HEK293 (cell line): ENCODE measurements around the gene NTN5.

ENCODE experiments used
- GLI4 ChIP-seq: fragments of 450-650 bp; formaldehyde crosslinking; IDR thresholded peaks from 2 replicates; pipeline ENCODE4 v1.5.1; 2016; ENCODE audit warnings: missing biosample characterization, missing genetic modification characterization
- GLIS1 ChIP-seq: fragments of 450-650 bp; formaldehyde crosslinking; IDR thresholded peaks from 2 replicates; pipeline ENCODE4 v1.5.1; 2016; ENCODE audit warnings: missing biosample characterization, missing genetic modification characterization
- HOXD13 ChIP-seq: sonication (generic); formaldehyde crosslinking; IDR thresholded peaks from 2 replicates; pipeline ENCODE4 v1.8.0; 2022; ENCODE audit warnings: missing genetic modification reagents, borderline replicate concordance
- KLF1 ChIP-seq: fragments of 450-650 bp; formaldehyde crosslinking; IDR thresholded peaks from 2 replicates; pipeline ENCODE4 v1.5.1; 2016; ENCODE audit warnings: missing biosample characterization, missing genetic modification characterization
- KLF10 ChIP-seq: fragments of 450-650 bp; IDR thresholded peaks from 2 replicates; pipeline ENCODE4 v1.5.1; 2018; ENCODE audit warnings: missing biosample characterization, mild to moderate bottlenecking, missing genetic modification characterization
- KLF8 ChIP-seq: fragments of 450-650 bp; formaldehyde crosslinking; IDR thresholded peaks from 2 replicates; pipeline ENCODE4 v1.5.1; 2016; ENCODE audit warnings: missing biosample characterization, missing genetic modification characterization
- KLF9 ChIP-seq: fragments of 450-650 bp; formaldehyde crosslinking; IDR thresholded peaks from 2 replicates; pipeline ENCODE4 v1.5.1; 2016; ENCODE audit warnings: missing biosample characterization, missing genetic modification characterization, low read depth
- OSR2 ChIP-seq: fragments of 450-650 bp; formaldehyde crosslinking; IDR thresholded peaks from 2 replicates; pipeline ENCODE4 v1.5.1; 2016; ENCODE audit warnings: missing biosample characterization, missing genetic modification characterization
- RBAK ChIP-seq: fragments of 450-650 bp; formaldehyde crosslinking; IDR thresholded peaks from 2 replicates; pipeline ENCODE4 v1.5.1; 2016; ENCODE audit warnings: missing biosample characterization, missing genetic modification characterization
- SALL2 ChIP-seq: fragments of 450-650 bp; formaldehyde crosslinking; IDR thresholded peaks from 2 replicates; pipeline ENCODE4 v1.5.0; 2017; ENCODE audit warnings: missing biosample characterization, mild to moderate bottlenecking, missing genetic modification characterization, borderline replicate concordance
- SETDB1 ChIP-seq: IDR thresholded peaks from one replicate; pipeline ENCODE4 v1.6.1; 2017; ENCODE audit warnings: mild to moderate bottlenecking, low read length, moderate library complexity, mixed read lengths; ENCODE audit not compliant: insufficient read length
- SP2 ChIP-seq: fragments of 450-650 bp; formaldehyde crosslinking; IDR thresholded peaks from 2 replicates; pipeline ENCODE4 v1.5.1; 2016; ENCODE audit warnings: missing biosample characterization, missing genetic modification characterization
- SP3 ChIP-seq: fragments of 450-650 bp; formaldehyde crosslinking; IDR thresholded peaks from 2 replicates; pipeline ENCODE4 v1.5.1; 2016; ENCODE audit warnings: missing biosample characterization, missing genetic modification characterization
- YY2 ChIP-seq: fragments of 450-650 bp; formaldehyde crosslinking; IDR thresholded peaks from 2 replicates; pipeline ENCODE4 v1.5.1; 2016; ENCODE audit warnings: missing biosample characterization, missing genetic modification characterization
- ZBTB8A ChIP-seq: fragments of 450-650 bp; formaldehyde crosslinking; IDR thresholded peaks from 2 replicates; pipeline ENCODE4 v1.5.1; 2016; ENCODE audit warnings: missing biosample characterization, missing genetic modification characterization
- ZNF114 ChIP-seq: fragments of 450-650 bp; formaldehyde crosslinking; IDR thresholded peaks from 2 replicates; pipeline ENCODE4 v1.5.0; 2017; ENCODE audit warnings: missing biosample characterization, missing genetic modification characterization
- ZNF121 ChIP-seq: fragments of 450-650 bp; formaldehyde crosslinking; IDR thresholded peaks from 2 replicates; pipeline ENCODE4 v1.5.1; 2016; ENCODE audit warnings: missing biosample characterization, missing genetic modification characterization
- ZNF132 ChIP-seq: fragments of 450-650 bp; formaldehyde crosslinking; IDR thresholded peaks from 2 replicates; pipeline ENCODE4 v1.5.1; 2017; ENCODE audit warnings: missing biosample characterization, missing genetic modification characterization, borderline replicate concordance
- ZNF140 ChIP-seq: fragments of 450-650 bp; formaldehyde crosslinking; IDR thresholded peaks from 2 replicates; pipeline ENCODE4 v1.5.1; 2016; ENCODE audit warnings: missing biosample characterization, missing genetic modification characterization
- ZNF146 ChIP-seq: fragments of 450-650 bp; formaldehyde crosslinking; IDR thresholded peaks from 2 replicates; pipeline ENCODE4 v1.5.1; 2016; ENCODE audit warnings: missing biosample characterization, missing genetic modification characterization
- ZNF175 ChIP-seq: fragments of 450-650 bp; formaldehyde crosslinking; IDR thresholded peaks from 2 replicates; pipeline ENCODE4 v1.5.1; 2016; ENCODE audit warnings: missing biosample characterization, missing genetic modification characterization
- ZNF274 ChIP-seq, 2 experiments: fragments of 200-500 bp in 1 of 2; fragments of 450-650 bp in 1 of 2; sonication (Bioruptor generic) in 1 of 2; formaldehyde crosslinking in 1 of 2; IDR thresholded peaks; 2 replicates each; pipeline versions ENCODE4 v1.5.1 to v1.6.1; 2014 to 2016; ENCODE audit warnings: borderline replicate concordance in 1 of 2, inconsistent platforms in 1 of 2, low read length in 1 of 2, missing biosample characterization in 1 of 2, missing genetic modification characterization in 1 of 2
- ZNF311 ChIP-seq: fragments of 450-650 bp; formaldehyde crosslinking; IDR thresholded peaks from 2 replicates; pipeline ENCODE4 v1.5.1; 2017; ENCODE audit warnings: missing biosample characterization, missing genetic modification characterization, borderline replicate concordance
- ZNF341 ChIP-seq: fragments of 450-650 bp; formaldehyde crosslinking; IDR thresholded peaks from 2 replicates; pipeline ENCODE4; 2016; ENCODE audit warnings: low read depth, missing biosample characterization, missing genetic modification characterization
- ZNF366 ChIP-seq: fragments of 450-650 bp; formaldehyde crosslinking; conservative IDR thresholded peaks from 2 replicates; pipeline ENCODE4 v1.5.1; 2016; ENCODE audit warnings: missing biosample characterization, missing genetic modification characterization
- ZNF548 ChIP-seq: fragments of 450-650 bp; formaldehyde crosslinking; IDR thresholded peaks from 2 replicates; pipeline ENCODE4 v1.5.1; 2016; ENCODE audit warnings: missing biosample characterization, missing genetic modification characterization
- ZNF558 ChIP-seq: fragments of 450-650 bp; formaldehyde crosslinking; IDR thresholded peaks from 2 replicates; pipeline ENCODE4 v1.5.1; 2016; ENCODE audit warnings: missing biosample characterization, missing genetic modification characterization
- ZNF560 ChIP-seq: fragments of 450-650 bp; formaldehyde crosslinking; IDR thresholded peaks from 2 replicates; pipeline ENCODE4 v1.5.1; 2017; ENCODE audit warnings: missing biosample characterization, missing genetic modification characterization, borderline replicate concordance
- ZNF561 ChIP-seq: fragments of 450-650 bp; IDR thresholded peaks from 2 replicates; pipeline ENCODE4 v1.5.1; 2018; ENCODE audit warnings: missing biosample characterization, missing genetic modification characterization, borderline replicate concordance
- ZNF610 ChIP-seq: fragments of 450-650 bp; formaldehyde crosslinking; IDR thresholded peaks from 2 replicates; pipeline ENCODE4 v1.5.1; 2016; ENCODE audit warnings: missing biosample characterization, missing genetic modification characterization, borderline replicate concordance
- ZNF624 ChIP-seq: fragments of 450-650 bp; formaldehyde crosslinking; IDR thresholded peaks from 2 replicates; pipeline ENCODE4 v1.5.1; 2017; ENCODE audit warnings: missing biosample characterization, missing genetic modification characterization
- ZNF660 ChIP-seq: fragments of 450-650 bp; IDR thresholded peaks from 2 replicates; pipeline ENCODE4 v1.5.1; 2018; ENCODE audit warnings: missing biosample characterization, mild to moderate bottlenecking, missing genetic modification characterization
- ZNF701 ChIP-seq: fragments of 450-650 bp; formaldehyde crosslinking; IDR thresholded peaks from 2 replicates; pipeline ENCODE4 v1.5.1; 2016; ENCODE audit warnings: missing biosample characterization, missing genetic modification characterization
- ZNF768 ChIP-seq: fragments of 450-650 bp; formaldehyde crosslinking; IDR thresholded peaks from 2 replicates; pipeline ENCODE4 v1.5.1; 2018; ENCODE audit warnings: missing biosample characterization, mild to moderate bottlenecking, missing genetic modification characterization
- ZNF785 ChIP-seq: fragments of 450-650 bp; formaldehyde crosslinking; IDR thresholded peaks from 2 replicates; pipeline ENCODE4 v1.5.1; 2016; ENCODE audit warnings: missing biosample characterization, missing genetic modification characterization
- ZNF830 ChIP-seq: fragments of 450-650 bp; IDR thresholded peaks from 2 replicates; pipeline ENCODE4 v1.5.0; 2018; ENCODE audit warnings: missing biosample characterization, missing genetic modification characterization, low read depth, mild to moderate bottlenecking, moderate library complexity
- ZSCAN16 ChIP-seq: fragments of 450-650 bp; formaldehyde crosslinking; IDR thresholded peaks from 2 replicates; pipeline ENCODE4 v1.5.1; 2016; ENCODE audit warnings: missing biosample characterization, missing genetic modification characterization
- ZSCAN30 ChIP-seq: fragments of 450-650 bp; IDR thresholded peaks from 2 replicates; pipeline ENCODE4 v1.5.1; 2018; ENCODE audit warnings: missing biosample characterization, mild to moderate bottlenecking, missing genetic modification characterization, moderate library complexity
- TF ChIP-seq, protein P1 (sequence below): fragments of 450-650 bp; formaldehyde crosslinking; IDR thresholded peaks from 2 replicates; pipeline ENCODE4 v1.5.1; 2017; ENCODE audit warnings: missing biosample characterization, mild to moderate bottlenecking, missing genetic modification characterization, moderate library complexity
- TF ChIP-seq, protein P2 (sequence below): fragments of 450-650 bp; formaldehyde crosslinking; IDR thresholded peaks from 2 replicates; pipeline ENCODE4 v1.5.1; 2016; ENCODE audit warnings: missing biosample characterization, missing genetic modification characterization

The NTN5 gene

DNA sequence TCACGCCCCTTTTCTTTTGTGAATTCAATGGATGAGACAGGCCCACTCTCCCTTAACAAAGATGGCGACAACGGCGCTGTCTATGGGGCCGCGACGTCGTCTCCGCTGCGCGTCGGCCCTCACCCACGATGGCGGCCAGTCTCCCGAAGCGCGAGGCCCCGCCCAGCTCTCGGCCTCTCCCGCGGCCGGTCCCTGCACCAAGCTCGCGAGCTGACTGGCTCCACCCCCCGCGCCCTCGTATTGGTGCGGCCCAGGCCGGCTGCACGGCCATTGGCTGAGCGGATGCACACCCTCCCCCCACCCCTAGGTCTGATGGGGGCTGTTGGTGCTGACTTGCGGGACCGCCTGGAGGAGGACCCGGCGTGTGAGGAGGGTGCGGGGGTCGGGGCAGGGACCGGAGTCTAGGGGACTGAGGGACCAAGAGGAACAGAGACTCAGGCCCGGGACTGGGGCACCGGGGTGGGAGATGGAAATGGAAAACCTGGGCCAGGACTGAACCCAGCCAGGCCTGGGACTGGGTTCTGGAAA, 48.7 kb downstream of the NTN5 start (continued):
- TF ChIP-seq, protein P1, sequence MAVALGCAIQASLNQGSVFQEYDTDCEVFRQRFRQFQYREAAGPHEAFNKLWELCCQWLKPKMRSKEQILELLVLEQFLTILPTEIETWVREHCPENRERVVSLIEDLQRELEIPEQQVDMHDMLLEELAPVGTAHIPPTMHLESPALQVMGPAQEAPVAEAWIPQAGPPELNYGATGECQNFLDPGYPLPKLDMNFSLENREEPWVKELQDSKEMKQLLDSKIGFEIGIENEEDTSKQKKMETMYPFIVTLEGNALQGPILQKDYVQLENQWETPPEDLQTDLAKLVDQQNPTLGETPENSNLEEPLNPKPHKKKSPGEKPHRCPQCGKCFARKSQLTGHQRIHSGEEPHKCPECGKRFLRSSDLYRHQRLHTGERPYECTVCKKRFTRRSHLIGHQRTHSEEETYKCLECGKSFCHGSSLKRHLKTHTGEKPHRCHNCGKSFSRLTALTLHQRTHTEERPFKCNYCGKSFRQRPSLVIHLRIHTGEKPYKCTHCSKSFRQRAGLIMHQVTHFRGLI, result no peak
- TF ChIP-seq KLF8 (tag by site-specific recombination), result peak; percentile 73
- TF ChIP-seq ZNF548, result no peak
- TF ChIP-seq HOXD13 (CRISPR knock-in tag), result no peak
- no peak for TF ChIP-seq ZNF768 (tag by site-specific recombination)
- TF ChIP-seq ZNF558, result no peak
- peak; percentile 6; the same call in 1 of the 2 replicates for TF ChIP-seq KLF1 (tag by site-specific recombination)
- TF ChIP-seq ZNF624, result no peak
- no peak for TF ChIP-seq OSR2 (tag by site-specific recombination)
- no peak for TF ChIP-seq RBAK
- TF ChIP-seq ZNF785 (tag by site-specific recombination), result no peak
- peak; percentile 100 for TF ChIP-seq KLF10 (tag by site-specific recombination)
- peak; percentile 95 for TF ChIP-seq SP2 (tag by site-specific recombination)
- 0 out of 2 replicates have a peak, but pooled peaks have one; percentile 31 for TF ChIP-seq ZNF561
- no peak for TF ChIP-seq ZNF560 (tag by site-specific recombination)
- no peak for TF ChIP-seq ZNF274 (IDR thresholded peaks at IDR 0.05; ENCODE audit: low read length)
- no peak for TF ChIP-seq ZNF274 (tag by site-specific recombination; IDR thresholded peaks at IDR 0.05; ENCODE audit: borderline replicate concordance)
- TF ChIP-seq ZNF140 (tag by site-specific recombination), result no peak
- TF ChIP-seq KLF9, result peak; percentile 83; the same call in 1 of the 2 replicates
- TF ChIP-seq SALL2 (tag by site-specific recombination), result no peak
- TF ChIP-seq ZNF366, result no peak
- TF ChIP-seq ZNF701, result no peak
- TF ChIP-seq ZNF146 (tag by site-specific recombination), result no peak
- TF ChIP-seq ZSCAN30 (tag by site-specific recombination), result no peak
- no peak for TF ChIP-seq SETDB1
- TF ChIP-seq ZNF610 (tag by site-specific recombination), result no peak
- TF ChIP-seq ZNF132, result no peak
- no peak for TF ChIP-seq ZNF175
- TF ChIP-seq ZSCAN16 (tag by site-specific recombination), result no peak
- TF ChIP-seq SP3 (tag by site-specific recombination), result peak; percentile 98
- TF ChIP-seq ZNF341, result no peak; the same call in 1 of the 2 replicates
- TF ChIP-seq ZNF830 (tag by site-specific recombination), result no peak
- no peak for TF ChIP-seq ZBTB8A (tag by site-specific recombination)
- peak; percentile 92 for TF ChIP-seq YY2 (tag by site-specific recombination)
- no peak for TF ChIP-seq ZNF114 (tag by site-specific recombination)
- TF ChIP-seq GLI4 (tag by site-specific recombination), result no peak
- TF ChIP-seq ZNF660 (tag by site-specific recombination), result peak; percentile 38; the same call in 1 of the 2 replicates
- TF ChIP-seq, protein P2, sequence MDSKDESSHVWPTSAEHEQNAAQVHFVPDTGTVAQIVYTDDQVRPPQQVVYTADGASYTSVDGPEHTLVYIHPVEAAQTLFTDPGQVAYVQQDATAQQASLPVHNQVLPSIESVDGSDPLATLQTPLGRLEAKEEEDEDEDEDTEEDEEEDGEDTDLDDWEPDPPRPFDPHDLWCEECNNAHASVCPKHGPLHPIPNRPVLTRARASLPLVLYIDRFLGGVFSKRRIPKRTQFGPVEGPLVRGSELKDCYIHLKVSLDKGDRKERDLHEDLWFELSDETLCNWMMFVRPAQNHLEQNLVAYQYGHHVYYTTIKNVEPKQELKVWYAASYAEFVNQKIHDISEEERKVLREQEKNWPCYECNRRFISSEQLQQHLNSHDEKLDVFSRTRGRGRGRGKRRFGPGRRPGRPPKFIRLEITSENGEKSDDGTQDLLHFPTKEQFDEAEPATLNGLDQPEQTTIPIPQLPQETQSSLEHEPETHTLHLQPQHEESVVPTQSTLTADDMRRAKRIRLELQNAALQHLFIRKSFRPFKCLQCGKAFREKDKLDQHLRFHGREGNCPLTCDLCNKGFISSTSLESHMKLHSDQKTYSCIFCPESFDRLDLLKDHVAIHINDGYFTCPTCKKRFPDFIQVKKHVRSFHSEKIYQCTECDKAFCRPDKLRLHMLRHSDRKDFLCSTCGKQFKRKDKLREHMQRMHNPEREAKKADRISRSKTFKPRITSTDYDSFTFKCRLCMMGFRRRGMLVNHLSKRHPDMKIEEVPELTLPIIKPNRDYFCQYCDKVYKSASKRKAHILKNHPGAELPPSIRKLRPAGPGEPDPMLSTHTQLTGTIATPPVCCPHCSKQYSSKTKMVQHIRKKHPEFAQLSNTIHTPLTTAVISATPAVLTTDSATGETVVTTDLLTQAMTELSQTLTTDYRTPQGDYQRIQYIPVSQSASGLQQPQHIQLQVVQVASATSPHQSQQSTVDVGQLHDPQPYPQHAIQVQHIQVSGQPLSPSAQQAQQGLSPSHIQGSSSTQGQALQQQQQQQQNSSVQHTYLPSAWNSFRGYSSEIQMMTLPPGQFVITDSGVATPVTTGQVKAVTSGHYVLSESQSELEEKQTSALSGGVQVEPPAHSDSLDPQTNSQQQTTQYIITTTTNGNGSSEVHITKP (tag by site-specific recombination), result peak; percentile 96
- TF ChIP-seq ZNF311, result no peak
- no peak for TF ChIP-seq ZNF121 (tag by site-specific recombination)
- peak; percentile 75 for TF ChIP-seq GLIS1
